BJ (cell line): ENCODE measurements around the gene METTL21C. TPM values are rescaled to one million over a fixed set of nuclear protein-coding genes. Genes with fewer than 3 reads are reported as not detected.

Experiments
- CTCF ChIA-PET: fragments of 350-600 bp; formaldehyde crosslinking; extraction: SDS; loops from one replicate; lab custom pipeline; 2021; ENCODE audit warnings: antibody characterized with exemption, inconsistent platforms; lab: Yijun Ruan, JAX
- POLR2A ChIA-PET: fragments of 300-600 bp; sonication (Branson Sonifier 250); formaldehyde crosslinking; extraction: SDS; loops from one replicate; lab custom pipeline; 2021; ENCODE audit warnings: antibody characterized with exemption; lab: Charles Lee
- DNase-seq: peaks from one replicate; pipeline ENCODE4 v3.0.0-alpha.2; 2011; ENCODE audit warnings: low read depth
- H3K27me3 ChIP-seq: 2 replicates; pipeline ENCODE4 v1.6.0; 2011; ENCODE audit warnings: low read length; ENCODE audit not compliant: control insufficient read depth, insufficient read depth
- H3K36me3 ChIP-seq: 2 replicates; pipeline ENCODE4 v1.5.1; 2011; ENCODE audit warnings: low read length; ENCODE audit not compliant: control insufficient read depth, insufficient read depth
- H3K4me3 ChIP-seq: 2 replicates; pipeline ENCODE4 v1.5.1; 2011; ENCODE audit warnings: low read depth, mild to moderate bottlenecking, control low read depth, low read length
- polyA plus RNA-seq: library from polyadenylated mRNA; depleted of rRNA; stranded (reverse); fragments of >200 nt; gene quantifications from 2 replicates; pipeline ENCODE4 v1.2.3, GENCODE V29; 2011
- TF ChIP-seq, protein P1 (sequence below): IDR thresholded peaks from 2 replicates; pipeline ENCODE4 v1.5.1; 2011; ENCODE audit warnings: low read depth, mild to moderate bottlenecking, control low read depth, inconsistent platforms, low read length, moderate library complexity; ENCODE audit not compliant: insufficient read depth

Gene METTL21C
- polyA plus RNA-seq, 1 experiment = not detected

DNA sequence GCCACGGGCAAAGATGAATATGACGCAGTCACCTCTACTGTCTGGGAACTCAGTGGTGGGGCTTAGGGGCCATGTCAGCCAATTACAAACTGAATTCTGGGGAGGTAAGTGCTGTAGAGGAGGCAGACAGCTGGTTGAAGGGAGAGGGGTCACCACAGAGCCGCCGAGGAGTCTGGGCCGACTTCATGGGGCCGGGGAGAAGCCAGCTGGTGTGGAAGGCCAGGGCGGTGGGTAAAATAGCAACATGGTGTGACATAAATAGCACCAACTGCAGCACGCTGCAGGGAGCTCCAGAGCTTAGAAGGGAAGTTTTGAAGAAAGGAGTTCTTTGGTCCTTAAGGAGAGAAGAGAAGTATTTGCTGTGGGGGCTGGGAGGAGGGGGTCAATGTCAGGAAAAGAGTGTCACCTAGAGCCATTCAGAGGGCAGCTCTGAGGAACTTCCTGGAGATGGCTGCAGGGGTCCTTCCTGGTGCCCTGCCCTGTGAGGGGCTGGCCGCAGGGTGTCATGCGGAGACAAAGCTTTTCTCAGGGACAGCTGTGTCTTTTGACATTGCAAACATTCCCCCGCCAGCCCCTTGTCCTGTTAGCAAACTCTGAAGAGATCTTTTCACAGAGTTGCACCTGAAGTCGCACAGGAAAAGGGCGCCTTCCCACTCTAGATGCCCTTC, 6.4 kb downstream of the METTL21C start:
- CTCF ChIA-PET = interaction anchor here (0.6 to 0.7 kb wide), 2 partner anchors 10 to 160 kb away, joined by 3 read pairs; no protein-coding TSS in a partner anchor
- Histone ChIP-seq H3K27me3 (no peaks in the 10 kb centered on the region), H3K36me3 (no peaks in the 10 kb centered on the region), H3K4me3 (no peak overlapping the region)
- POLR2A ChIA-PET = no interaction called here
- no peak for DNase-seq
- TF ChIP-seq, protein P1, sequence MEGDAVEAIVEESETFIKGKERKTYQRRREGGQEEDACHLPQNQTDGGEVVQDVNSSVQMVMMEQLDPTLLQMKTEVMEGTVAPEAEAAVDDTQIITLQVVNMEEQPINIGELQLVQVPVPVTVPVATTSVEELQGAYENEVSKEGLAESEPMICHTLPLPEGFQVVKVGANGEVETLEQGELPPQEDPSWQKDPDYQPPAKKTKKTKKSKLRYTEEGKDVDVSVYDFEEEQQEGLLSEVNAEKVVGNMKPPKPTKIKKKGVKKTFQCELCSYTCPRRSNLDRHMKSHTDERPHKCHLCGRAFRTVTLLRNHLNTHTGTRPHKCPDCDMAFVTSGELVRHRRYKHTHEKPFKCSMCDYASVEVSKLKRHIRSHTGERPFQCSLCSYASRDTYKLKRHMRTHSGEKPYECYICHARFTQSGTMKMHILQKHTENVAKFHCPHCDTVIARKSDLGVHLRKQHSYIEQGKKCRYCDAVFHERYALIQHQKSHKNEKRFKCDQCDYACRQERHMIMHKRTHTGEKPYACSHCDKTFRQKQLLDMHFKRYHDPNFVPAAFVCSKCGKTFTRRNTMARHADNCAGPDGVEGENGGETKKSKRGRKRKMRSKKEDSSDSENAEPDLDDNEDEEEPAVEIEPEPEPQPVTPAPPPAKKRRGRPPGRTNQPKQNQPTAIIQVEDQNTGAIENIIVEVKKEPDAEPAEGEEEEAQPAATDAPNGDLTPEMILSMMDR = no peak

DNA sequence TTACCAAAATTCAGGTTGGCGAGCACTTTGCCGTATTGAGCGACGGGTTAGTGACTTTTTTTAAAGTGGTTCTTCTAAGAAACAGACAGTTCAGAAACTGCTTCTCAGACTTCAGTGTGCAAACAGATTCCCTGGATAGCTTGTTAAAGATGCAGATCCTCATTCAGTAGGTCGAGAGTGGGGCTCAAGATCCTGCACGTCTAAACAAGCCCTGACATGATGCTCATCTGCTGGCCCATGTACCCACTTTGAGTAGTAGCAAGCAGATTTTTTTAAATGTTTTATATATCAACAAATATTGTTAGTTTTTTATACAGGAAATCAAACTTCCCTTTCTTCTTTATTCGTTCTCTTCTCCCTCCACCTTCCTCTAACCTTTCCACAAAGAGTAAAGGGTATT, 7.3 kb downstream of the METTL21C start:
- no peaks in the 10 kb centered on the region for H3K27me3 ChIP-seq
- ChIA-PET POLR2A (no interaction called here), CTCF (no interaction called here)
- H3K4me3 ChIP-seq = no peak overlapping the region
- no peak for DNase-seq
- no peaks in the 10 kb centered on the region for H3K36me3 ChIP-seq
- TF ChIP-seq, protein P1 = no peak

DNA sequence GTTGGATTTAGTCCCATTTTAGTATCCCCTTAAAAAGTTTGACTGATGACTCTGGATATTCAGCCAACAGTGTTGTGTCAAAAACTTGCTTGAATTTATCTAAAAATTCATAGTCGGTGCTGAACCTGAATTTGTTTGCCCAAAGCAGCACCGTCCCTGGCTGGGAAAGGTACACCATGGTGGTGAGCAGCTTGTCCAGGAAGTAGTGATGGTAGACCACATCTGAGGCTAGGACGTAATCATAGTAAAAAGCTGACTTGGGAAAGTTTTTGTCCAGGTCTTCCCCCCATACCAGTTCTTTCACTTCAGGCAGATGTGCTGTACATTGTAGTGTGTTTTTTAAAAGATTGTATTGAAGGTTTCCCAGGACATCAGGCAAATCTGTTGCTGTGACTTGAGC, 8.8 kb downstream of the METTL21C start:
- TF ChIP-seq, protein P1 = no peak
- CTCF ChIA-PET = no interaction called here
- Histone ChIP-seq H3K4me3 (no peak overlapping the region), H3K36me3 (no peaks in the 10 kb centered on the region), H3K27me3 (no peaks in the 10 kb centered on the region)
- DNase-seq = no peak
- POLR2A ChIA-PET = no interaction called here

DNA sequence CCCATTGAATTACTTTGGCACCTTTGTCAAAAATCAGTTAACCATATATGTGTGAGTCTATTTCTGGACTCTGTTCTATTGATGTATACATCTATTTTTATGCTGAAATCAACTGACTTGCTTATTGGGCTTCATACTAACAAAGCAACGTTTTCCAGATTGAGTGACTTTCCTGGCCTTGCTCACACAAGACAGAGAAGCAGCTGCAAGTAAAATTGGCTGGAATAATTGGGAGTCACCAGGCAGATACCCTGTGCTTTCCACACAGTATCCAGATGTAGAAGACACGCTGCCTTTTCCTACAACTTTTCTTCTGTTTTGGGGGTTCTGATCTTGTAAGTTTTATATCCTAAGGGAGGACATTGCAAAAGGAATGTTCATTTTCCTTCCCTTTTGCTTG, 11.2 kb downstream of the METTL21C start:
- ChIA-PET CTCF (no interaction called here), POLR2A (no interaction called here)
- TF ChIP-seq, protein P1 = no peak

DNA sequence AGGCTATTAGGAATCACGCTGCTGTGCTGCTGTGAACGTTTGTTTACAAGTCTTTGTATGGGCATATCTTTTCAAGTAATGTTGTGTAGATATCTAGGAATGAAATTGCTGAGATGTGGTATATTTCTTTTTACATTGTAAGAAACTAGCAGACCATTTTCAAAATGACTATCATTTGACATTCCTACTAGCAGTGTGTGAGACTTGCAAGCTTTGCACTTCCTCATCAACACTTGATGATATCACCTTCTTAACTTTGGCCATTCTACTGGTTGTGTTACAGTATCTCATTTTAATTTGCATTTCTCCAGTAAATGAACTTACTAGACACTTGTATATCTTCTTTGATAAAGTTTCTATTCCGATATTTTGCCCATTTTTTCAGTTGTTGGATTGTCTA, 12.1 kb downstream of the METTL21C start:
- no peak for DNase-seq
- TF ChIP-seq, protein P1 = no peak
- H3K27me3 ChIP-seq = no peaks in the 10 kb centered on the region
- ChIA-PET CTCF (interaction anchor here (0.8 to 0.9 kb wide), 2 partner anchors 11 to 13 kb away, joined by 3 read pairs; no protein-coding TSS in a partner anchor), POLR2A (no interaction called here)
- H3K36me3 ChIP-seq = peaks cover 1% of the 10 kb centered on the region; the same call in 1 of the 2 replicates
- H3K4me3 ChIP-seq = no peak overlapping the region

More for the DNA sequence above, 11.2 kb downstream of the METTL21C start:
- no peak for DNase-seq
- Histone ChIP-seq H3K4me3 (no peak overlapping the region), H3K36me3 (no peaks in the 10 kb centered on the region; the same call in 1 of the 2 replicates), H3K27me3 (no peaks in the 10 kb centered on the region)
